ENCODE results near the gene TMEM87A. TPM values are rescaled to one million over a fixed set of nuclear protein-coding genes. Genes with fewer than 3 reads are reported as not detected.

Gene TMEM87A
- total and polyA plus RNA-seq, 8 donors, result 63.6 to 118 (median 77.3) TPM

DNA sequence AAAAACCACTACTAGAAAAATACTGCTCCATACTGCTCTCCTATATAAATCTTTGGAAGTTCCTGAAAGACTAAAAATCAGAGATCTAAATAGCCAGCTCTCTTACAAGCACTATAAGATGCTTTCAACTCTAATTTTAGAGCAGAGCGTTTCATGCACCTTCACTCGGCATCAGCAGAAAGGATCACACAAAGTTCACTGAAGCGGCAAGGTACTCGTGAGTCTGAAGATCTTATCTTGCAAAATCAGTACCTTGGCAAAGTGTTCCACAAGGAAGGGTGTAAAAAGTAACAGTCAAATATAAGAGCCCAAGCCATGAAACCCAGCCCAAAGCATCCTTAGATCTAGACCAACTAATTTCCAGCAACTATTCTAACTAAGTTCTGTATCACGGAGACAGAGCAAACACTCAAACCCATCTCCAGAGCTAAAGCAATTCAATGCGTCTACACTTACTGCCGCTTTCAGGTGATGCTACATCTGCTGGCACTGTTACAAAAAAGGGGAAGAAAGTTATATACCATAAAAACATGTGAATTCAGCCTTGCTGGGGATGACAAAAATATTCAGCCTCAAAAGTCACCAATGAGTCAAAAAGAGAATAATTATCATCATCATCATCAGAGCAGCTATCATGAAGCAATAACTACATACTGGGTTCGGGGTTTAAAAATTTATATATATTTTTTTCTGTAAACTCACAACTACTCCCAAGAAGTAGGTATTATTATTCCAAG lies 81.5 kb downstream of the TMEM87A start:
- TF ChIP-seq, protein P1, sequence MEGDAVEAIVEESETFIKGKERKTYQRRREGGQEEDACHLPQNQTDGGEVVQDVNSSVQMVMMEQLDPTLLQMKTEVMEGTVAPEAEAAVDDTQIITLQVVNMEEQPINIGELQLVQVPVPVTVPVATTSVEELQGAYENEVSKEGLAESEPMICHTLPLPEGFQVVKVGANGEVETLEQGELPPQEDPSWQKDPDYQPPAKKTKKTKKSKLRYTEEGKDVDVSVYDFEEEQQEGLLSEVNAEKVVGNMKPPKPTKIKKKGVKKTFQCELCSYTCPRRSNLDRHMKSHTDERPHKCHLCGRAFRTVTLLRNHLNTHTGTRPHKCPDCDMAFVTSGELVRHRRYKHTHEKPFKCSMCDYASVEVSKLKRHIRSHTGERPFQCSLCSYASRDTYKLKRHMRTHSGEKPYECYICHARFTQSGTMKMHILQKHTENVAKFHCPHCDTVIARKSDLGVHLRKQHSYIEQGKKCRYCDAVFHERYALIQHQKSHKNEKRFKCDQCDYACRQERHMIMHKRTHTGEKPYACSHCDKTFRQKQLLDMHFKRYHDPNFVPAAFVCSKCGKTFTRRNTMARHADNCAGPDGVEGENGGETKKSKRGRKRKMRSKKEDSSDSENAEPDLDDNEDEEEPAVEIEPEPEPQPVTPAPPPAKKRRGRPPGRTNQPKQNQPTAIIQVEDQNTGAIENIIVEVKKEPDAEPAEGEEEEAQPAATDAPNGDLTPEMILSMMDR (IDR thresholded peaks at IDR 0.05), result no peak
- Histone ChIP-seq H3K27me3 (no peaks in the 10 kb centered on the region), H3K36me3 (peaks cover 0 to 70% of the 10 kb centered on the region in 2 donors), H3K4me1 (peaks cover 0 to 11% of the 10 kb centered on the region in 2 donors), H3K4me3 (no peak overlapping the region), H3K27ac (no peak overlapping the region), H3K9me3 (no peaks in the 10 kb centered on the region)
- intact Hi-C loops (cut with DNase I), result no loop called here
- ATAC-seq, result no peak
- no peak for DNase-seq

GRCh38 chr15:42190370-42190769 lies 82.9 kb downstream of the TMEM87A start:
- no peak for DNase-seq
- intact Hi-C loops (cut with DNase I), result no loop called here
- peaks cover 0 to 80% of the 10 kb centered on the region in 2 donors for H3K36me3 ChIP-seq

GRCh38 chr15:42185801-42186200 lies 87.4 kb downstream of the TMEM87A start:
- no peak for DNase-seq
- peaks cover 0 to 98% of the 10 kb centered on the region in 2 donors for H3K36me3 ChIP-seq
- TF ChIP-seq, protein P1 (IDR thresholded peaks at IDR 0.05), result no peak
- H3K4me3 ChIP-seq, result no peak overlapping the region
- no peak for ATAC-seq
- intact Hi-C loops (cut with DNase I), result no loop called here
- no peaks in the 10 kb centered on the region for H3K9me3 ChIP-seq
- H3K27me3 ChIP-seq, result no peaks in the 10 kb centered on the region
- H3K27ac ChIP-seq, result no peak overlapping the region
- peaks cover 0 to 11% of the 10 kb centered on the region in 2 donors for H3K4me1 ChIP-seq

More at GRCh38 chr15:42190370-42190769, 82.9 kb downstream of the TMEM87A start:
- Histone ChIP-seq H3K4me1 (peaks cover 0 to 11% of the 10 kb centered on the region in 2 donors), H3K27ac (no peak overlapping the region), H3K27me3 (no peaks in the 10 kb centered on the region), H3K9me3 (no peaks in the 10 kb centered on the region), H3K4me3 (no peak overlapping the region)
- TF ChIP-seq, protein P1 (IDR thresholded peaks at IDR 0.05), result no peak
- ATAC-seq, result no peak

- H3K36me3 ChIP-seq, result peaks cover 0 to 98% of the 10 kb centered on the region in 2 donors
- no peaks in the 10 kb centered on the region for H3K27me3 ChIP-seq
- peak overlapping the region in 1 of 2 donors; percentile 39 for H3K27ac ChIP-seq
- H3K4me3 ChIP-seq, result no peak overlapping the region
- H3K9me3 ChIP-seq, result no peaks in the 10 kb centered on the region
- no peak for ATAC-seq
- peaks cover 0 to 11% of the 10 kb centered on the region in 2 donors for H3K4me1 ChIP-seq
- DNase-seq, result no peak
- intact Hi-C loops (cut with DNase I), result no loop called here
- TF ChIP-seq, protein P1 (IDR thresholded peaks at IDR 0.05), result no peak
These were observed 88.5 kb downstream of the TMEM87A start for GRCh38 chr15:42184736-42185135.

DNA sequence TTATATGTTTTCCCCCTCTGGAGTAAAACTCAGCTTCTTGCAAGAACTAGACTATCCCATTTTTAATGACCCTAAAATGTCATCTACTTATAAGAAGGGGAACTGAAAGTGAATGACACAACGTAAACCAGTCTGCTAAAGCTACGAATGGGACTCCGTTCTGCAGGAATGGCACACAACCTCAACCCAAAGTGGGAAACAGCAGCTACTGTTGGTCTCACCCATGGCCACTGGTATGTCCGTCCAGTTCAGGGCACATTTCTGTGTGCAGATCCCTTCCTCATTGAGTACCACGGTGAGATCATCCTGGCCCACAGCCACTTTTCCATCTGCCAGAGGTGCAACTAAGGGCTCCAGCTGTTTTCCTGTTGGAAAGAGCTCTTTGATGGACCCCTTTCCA lies 88.9 kb downstream of the TMEM87A start:
- ATAC-seq (peak; percentile 75), DNase-seq (peak in 2 of 4 donors; percentile 7 to 55)
- H3K27me3 ChIP-seq, result no peaks in the 10 kb centered on the region
- TF ChIP-seq, protein P1 (IDR thresholded peaks at IDR 0.05), result no peak
- H3K9me3 ChIP-seq, result no peaks in the 10 kb centered on the region
- peak overlapping the region in 1 of 2 donors; percentile 39 for H3K27ac ChIP-seq
- peaks cover 0 to 11% of the 10 kb centered on the region in 2 donors for H3K4me1 ChIP-seq
- intact Hi-C loops (cut with DNase I), result no loop called here
- H3K4me3 ChIP-seq, result no peak overlapping the region
- H3K36me3 ChIP-seq, result peaks cover 0 to 98% of the 10 kb centered on the region in 2 donors
